GM12878 (cell line): ENCODE results near the gene ANO2.

Experiments
- CREB1 ChIP-seq: IDR thresholded peaks from 2 replicates; pipeline ENCODE4 v1.6.1; 2012; ENCODE audit warnings: low read depth, mild to moderate bottlenecking, inconsistent platforms
- CTCF ChIP-seq, 3 experiments: IDR thresholded peaks in 2 of 3; conservative IDR thresholded peaks in 1 of 3; 2 replicates each; pipeline ENCODE4 v1.5.1; 2011; ENCODE audit warnings: low read depth in 3 of 3, low read length in 3 of 3, mild to moderate bottlenecking in 3 of 3, control low read depth in 2 of 3, moderate library complexity in 2 of 3, inconsistent platforms in 1 of 3, mixed read lengths in 1 of 3; ENCODE audit not compliant: control insufficient read depth in 2 of 3, insufficient read depth in 1 of 3; ENCODE audit errors: extremely low read depth in 1 of 3
- FOXK2 ChIP-seq: fragments of 450-650 bp; IDR thresholded peaks from 2 replicates; pipeline ENCODE4 v1.6.1; 2017; ENCODE audit warnings: mild to moderate bottlenecking, moderate library complexity
- POLR2A ChIP-seq: IDR thresholded peaks from 2 replicates; pipeline ENCODE4 v1.6.1; 2011; ENCODE audit warnings: low read depth, mild to moderate bottlenecking, low read length
- POLR2AphosphoS5 ChIP-seq: IDR thresholded peaks from 2 replicates; pipeline ENCODE4 v1.6.1; 2011; ENCODE audit warnings: mild to moderate bottlenecking, low read length, inconsistent platforms
- TF ChIP-seq, protein P1 (sequence below): IDR thresholded peaks from 2 replicates; pipeline ENCODE4 v1.6.1; 2012; ENCODE audit warnings: mild to moderate bottlenecking, low read depth, low read length

- TF ChIP-seq FOXK2 (no peak), POLR2AphosphoS5 (no peak), CTCF (IDR thresholded peaks at IDR 0.05 in 2 of 3, conservative IDR thresholded peaks at IDR 0.05 in 1 of 3; ENCODE audit: control insufficient read depth in 2 of 3, extremely low read depth in 1 of 3, insufficient read depth in 1 of 3, low read depth in 3 of 3, low read length in 3 of 3) (no peak), CREB1 (no peak), POLR2A (no peak)
- TF ChIP-seq, protein P1, sequence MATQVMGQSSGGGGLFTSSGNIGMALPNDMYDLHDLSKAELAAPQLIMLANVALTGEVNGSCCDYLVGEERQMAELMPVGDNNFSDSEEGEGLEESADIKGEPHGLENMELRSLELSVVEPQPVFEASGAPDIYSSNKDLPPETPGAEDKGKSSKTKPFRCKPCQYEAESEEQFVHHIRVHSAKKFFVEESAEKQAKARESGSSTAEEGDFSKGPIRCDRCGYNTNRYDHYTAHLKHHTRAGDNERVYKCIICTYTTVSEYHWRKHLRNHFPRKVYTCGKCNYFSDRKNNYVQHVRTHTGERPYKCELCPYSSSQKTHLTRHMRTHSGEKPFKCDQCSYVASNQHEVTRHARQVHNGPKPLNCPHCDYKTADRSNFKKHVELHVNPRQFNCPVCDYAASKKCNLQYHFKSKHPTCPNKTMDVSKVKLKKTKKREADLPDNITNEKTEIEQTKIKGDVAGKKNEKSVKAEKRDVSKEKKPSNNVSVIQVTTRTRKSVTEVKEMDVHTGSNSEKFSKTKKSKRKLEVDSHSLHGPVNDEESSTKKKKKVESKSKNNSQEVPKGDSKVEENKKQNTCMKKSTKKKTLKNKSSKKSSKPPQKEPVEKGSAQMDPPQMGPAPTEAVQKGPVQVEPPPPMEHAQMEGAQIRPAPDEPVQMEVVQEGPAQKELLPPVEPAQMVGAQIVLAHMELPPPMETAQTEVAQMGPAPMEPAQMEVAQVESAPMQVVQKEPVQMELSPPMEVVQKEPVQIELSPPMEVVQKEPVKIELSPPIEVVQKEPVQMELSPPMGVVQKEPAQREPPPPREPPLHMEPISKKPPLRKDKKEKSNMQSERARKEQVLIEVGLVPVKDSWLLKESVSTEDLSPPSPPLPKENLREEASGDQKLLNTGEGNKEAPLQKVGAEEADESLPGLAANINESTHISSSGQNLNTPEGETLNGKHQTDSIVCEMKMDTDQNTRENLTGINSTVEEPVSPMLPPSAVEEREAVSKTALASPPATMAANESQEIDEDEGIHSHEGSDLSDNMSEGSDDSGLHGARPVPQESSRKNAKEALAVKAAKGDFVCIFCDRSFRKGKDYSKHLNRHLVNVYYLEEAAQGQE: no peak
These were observed 18.5 kb upstream of the ANO2 start for GRCh38 chr12:5963515-5963914.
